C1 segment of cervical spinal cord (tissue), 14 donors: ENCODE data around the gene SYTL2.

ENCODE experiments used
- DNase-seq, 14 donors: peaks; one replicate each; lab custom pipeline; 2025; lab: John Stamatoyannopoulos, UW

SYTL2 gene

GRCh38 chr11:85827748-85828639 lies 17.1 kb upstream of the SYTL2 start:
- DNase-seq, result no peak

- peak in 2 of 14 donors; percentile 7 to 64 for DNase-seq
These were observed 15.3 kb upstream of the SYTL2 start for GRCh38 chr11:85826116-85826855.

GRCh38 chr11:85825616-85826015 lies 14.7 kb upstream of the SYTL2 start:
- no peak for DNase-seq

GRCh38 chr11:85823816-85824215 lies 12.9 kb upstream of the SYTL2 start:
- DNase-seq, result no peak

- DNase-seq, result no peak
These were observed 11.9 kb upstream of the SYTL2 start for GRCh38 chr11:85822814-85823213.

- no peak for DNase-seq
These were observed 10.7 kb upstream of the SYTL2 start for GRCh38 chr11:85821636-85822035.

- no peak for DNase-seq
These were observed 8.5 kb upstream of the SYTL2 start for GRCh38 chr11:85819441-85819840.

GRCh38 chr11:85815186-85815931 lies 4.4 kb upstream of the SYTL2 start:
- no peak for DNase-seq

- no peak for DNase-seq
These were observed 2.8 kb upstream of the SYTL2 start for GRCh38 chr11:85813721-85814120.

GRCh38 chr11:85811624-85812023 lies 683 bp upstream of the SYTL2 start:
- DNase-seq, result no peak

GRCh38 chr11:85810521-85810870 lies 445 bp downstream of the SYTL2 start:
- no peak for DNase-seq

GRCh38 chr11:85809863-85810262 lies 1.1 kb downstream of the SYTL2 start:
- peak in 7 of 14 donors; percentile 9 to 51 (median 23) for DNase-seq

GRCh38 chr11:85809191-85809590 lies 1.8 kb downstream of the SYTL2 start:
- DNase-seq, result no peak

- peak in 1 of 14 donors; percentile 10 for DNase-seq
These were observed 4.1 kb downstream of the SYTL2 start for GRCh38 chr11:85806876-85807275.

GRCh38 chr11:85806016-85806415 lies 4.9 kb downstream of the SYTL2 start:
- DNase-seq, result no peak

- DNase-seq, result no peak
These were observed 5.6 kb downstream of the SYTL2 start for GRCh38 chr11:85805387-85805786.

- no peak for DNase-seq
These were observed 7.0 kb downstream of the SYTL2 start for GRCh38 chr11:85803920-85804319.

GRCh38 chr11:85803303-85803702 lies 7.6 kb downstream of the SYTL2 start:
- DNase-seq, result no peak

- DNase-seq, result no peak
These were observed 9.4 kb downstream of the SYTL2 start for GRCh38 chr11:85801527-85801926.

GRCh38 chr11:85800595-85801342 lies 10.2 kb downstream of the SYTL2 start:
- DNase-seq, result no peak

GRCh38 chr11:85799142-85799541 lies 11.8 kb downstream of the SYTL2 start:
- DNase-seq, result no peak
